Umbilical cord (tissue), 2 donors: ENCODE results near the gene ZMYM4. TPM values are rescaled to one million over a fixed set of nuclear protein-coding genes. Genes with fewer than 3 reads are reported as not detected.
A peak's percentile ranks its signal among the peaks of the same experiment; 100 is the strongest.
"Not testable (repeated sequence)": the region's sequence is repeated elsewhere in the genome, so short reads cannot be mapped to it uniquely, and the experiment has no call there.

Experiments
- DNase-seq: peaks from one replicate; pipeline ENCODE4 v3.0.0-alpha.2; 2015; ENCODE audit warnings: low spot score
- total RNA-seq: library from RNA; depleted of rRNA; stranded (reverse); fragments of >200 nt; gene quantifications from one replicate; pipeline ENCODE4 v1.2.3, GENCODE V29; 2014; ENCODE audit warnings: low replicate concordance; ENCODE audit not compliant: insufficient read depth

The ZMYM4 gene
- total RNA-seq, 1 donor from 2014 or later = 134 TPM

- DNase-seq = no peak
Measured at GRCh38 chr1:35324486-35324885, 56.0 kb downstream of the ZMYM4 start.

GRCh38 chr1:35326246-35326866, 57.8 kb downstream of the ZMYM4 start:
- DNase-seq = no peak

GRCh38 chr1:35331618-35332017, 63.1 kb downstream of the ZMYM4 start:
- DNase-seq = not testable (repeated sequence)

- no peak for DNase-seq
Measured at GRCh38 chr1:35334485-35334884, 66.0 kb downstream of the ZMYM4 start.

DNA sequence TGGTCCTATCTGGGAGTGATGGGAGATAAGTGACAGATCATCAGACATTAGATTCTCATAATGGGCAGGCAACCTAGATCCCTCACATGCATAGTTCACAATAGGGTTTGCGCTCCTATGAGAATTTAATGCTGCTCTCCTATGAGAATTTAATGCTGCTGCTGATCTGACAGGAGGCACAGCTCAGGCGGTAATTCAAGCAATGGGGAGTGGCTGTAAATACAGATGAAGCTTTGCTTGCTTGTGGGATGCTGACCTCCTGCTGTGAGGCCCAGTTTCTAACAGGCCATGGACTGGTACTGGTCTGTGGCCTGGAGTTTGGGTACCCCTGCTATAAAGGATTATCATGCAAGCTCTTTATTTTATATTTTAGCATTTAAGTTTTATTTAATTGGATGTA, 72.0 kb downstream of the ZMYM4 start:
- DNase-seq = no peak

DNA sequence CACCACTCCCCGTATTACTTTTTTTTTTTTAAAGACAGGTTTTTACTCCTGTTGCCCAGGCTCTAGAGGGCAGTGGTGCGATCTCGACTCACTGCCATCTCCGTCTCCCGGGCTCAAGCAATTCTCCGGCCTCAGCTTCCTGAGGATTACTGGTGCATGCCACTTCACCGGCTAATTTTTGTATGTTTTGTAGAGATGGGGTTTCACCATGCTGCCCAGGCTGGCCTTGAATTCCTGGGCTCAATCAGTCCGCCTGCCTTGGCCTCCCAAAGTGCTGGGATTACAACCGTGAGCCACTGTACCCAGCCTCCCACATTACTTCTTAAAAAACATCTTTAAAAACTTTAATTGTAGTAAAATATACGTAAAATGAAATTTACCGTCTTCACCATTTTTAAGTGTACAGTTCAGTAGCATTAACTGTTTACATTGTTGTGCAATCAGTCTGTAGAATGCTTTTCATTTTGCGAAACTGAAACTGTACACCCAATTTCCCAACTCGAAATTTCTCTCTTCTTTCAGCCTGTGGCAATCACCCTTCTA, 77.0 kb downstream of the ZMYM4 start:
- DNase-seq = no peak

GRCh38 chr1:35350872-35351271, 82.4 kb downstream of the ZMYM4 start:
- no peak for DNase-seq

- no peak for DNase-seq
Measured at GRCh38 chr1:35359995-35360394, 91.5 kb downstream of the ZMYM4 start.

DNA sequence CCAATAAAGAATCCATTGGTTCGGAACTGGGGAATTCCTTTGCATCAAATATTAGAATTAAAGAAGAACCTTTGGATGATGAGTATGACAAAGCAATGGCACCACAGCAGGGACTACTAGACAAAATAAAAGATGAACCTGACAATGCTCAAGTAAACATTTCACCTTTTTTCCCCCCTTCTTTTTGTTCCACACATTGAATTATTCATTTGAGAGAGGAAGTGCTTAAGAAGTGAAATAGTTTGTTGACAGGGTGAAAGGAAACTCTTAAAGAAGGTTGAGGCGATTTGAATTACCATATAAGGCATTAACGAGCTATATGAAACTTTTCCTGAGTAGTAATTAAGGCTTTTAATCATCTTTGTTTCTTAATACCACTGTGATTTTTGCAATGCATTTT, 93.1 kb downstream of the ZMYM4 start:
- DNase-seq = no peak

GRCh38 chr1:35364741-35365140, 96.2 kb downstream of the ZMYM4 start:
- no peak for DNase-seq

- DNase-seq = no peak
Measured at GRCh38 chr1:35367914-35368313, 99.4 kb downstream of the ZMYM4 start.

GRCh38 chr1:35369922-35370671, 101.6 kb downstream of the ZMYM4 start:
- DNase-seq = peak; percentile 91

DNA sequence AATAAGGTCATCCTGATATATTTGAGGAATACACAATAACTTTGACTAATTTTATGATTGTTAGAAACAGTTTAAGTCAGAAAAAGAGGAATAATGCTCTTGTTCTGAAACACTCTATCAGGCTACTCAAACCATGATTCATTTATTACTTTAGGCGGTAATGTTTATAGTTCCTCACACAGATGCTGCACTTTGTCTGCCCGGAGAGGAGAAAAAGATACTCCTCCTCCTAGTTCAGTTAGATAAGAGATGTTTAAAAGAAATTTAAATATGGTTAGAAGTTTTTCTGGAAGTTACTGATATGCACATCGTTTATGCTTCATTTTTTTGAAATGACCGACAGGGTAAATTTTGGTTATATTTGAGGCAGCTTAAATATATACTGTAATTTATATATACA, 103.0 kb downstream of the ZMYM4 start:
- DNase-seq = no peak

GRCh38 chr1:35377555-35377954, 109.0 kb downstream of the ZMYM4 start:
- no peak for DNase-seq

GRCh38 chr1:35379317-35380000, 111.0 kb downstream of the ZMYM4 start:
- no peak for DNase-seq

- DNase-seq = not testable (repeated sequence)
Measured at GRCh38 chr1:35380111-35380510, 111.6 kb downstream of the ZMYM4 start.

DNA sequence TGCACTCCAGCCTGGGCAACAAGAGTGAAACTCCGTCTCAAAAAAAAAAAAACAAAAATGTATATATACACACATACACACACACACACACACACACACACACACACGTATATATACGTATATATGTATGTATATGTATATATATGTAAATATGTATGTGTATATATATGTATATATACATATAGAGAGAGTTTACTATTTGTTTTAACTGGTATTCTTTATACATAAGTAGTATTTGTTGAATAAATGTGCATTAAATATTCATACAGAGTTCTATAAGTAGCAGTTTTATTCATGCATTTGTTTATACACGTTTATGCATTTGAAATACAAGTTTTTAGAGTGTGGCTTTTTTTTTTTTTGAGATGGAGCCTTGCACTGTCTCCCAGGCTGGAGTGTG, 113.6 kb downstream of the ZMYM4 start:
- DNase-seq = no peak

GRCh38 chr1:35386290-35386689, 117.8 kb downstream of the ZMYM4 start:
- DNase-seq = no peak

- DNase-seq = no peak
Measured at GRCh38 chr1:35386959-35387358, 118.5 kb downstream of the ZMYM4 start.

DNA sequence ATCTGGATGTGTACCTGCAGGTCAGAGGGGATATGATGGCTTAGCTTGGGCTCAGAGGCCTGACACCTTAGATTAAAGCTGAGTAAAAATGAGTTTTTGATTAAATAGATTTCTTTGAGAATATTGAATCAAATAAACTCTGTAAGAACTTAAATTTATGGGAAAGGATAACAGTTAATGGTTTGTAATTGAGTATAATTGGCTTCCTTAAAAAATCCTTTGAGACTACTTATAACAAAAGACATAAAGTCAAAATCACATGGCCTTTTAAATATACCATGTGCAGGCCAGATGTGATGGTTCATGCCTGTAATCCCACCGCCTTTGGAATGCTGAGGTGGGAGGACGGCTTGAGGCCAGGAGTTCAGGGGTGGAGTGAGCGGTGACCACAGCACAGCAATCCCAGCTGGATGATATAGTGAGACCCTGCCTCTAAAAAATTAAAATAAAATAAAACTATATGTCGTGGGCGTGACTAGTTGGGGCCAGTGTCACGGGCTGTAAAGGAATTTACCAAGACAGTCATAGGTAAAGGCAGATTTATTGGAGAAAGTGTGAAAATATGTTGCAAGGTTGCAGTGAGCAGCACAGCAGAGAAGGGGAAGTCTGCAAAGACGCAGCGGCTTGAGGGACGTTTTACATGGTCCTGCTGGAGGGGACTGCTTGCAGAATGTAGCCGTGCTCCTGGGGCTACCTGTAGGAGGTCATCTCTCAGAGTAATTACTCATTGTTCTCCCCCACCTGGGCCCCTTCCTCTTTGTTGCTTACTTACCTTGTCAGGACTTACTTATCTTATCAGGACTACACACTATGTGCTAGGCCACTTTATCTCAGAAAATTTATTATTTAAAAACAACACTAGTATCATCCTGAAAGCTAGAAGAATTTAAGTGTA, 122.3 kb downstream of the ZMYM4 start:
- no peak for DNase-seq

DNA sequence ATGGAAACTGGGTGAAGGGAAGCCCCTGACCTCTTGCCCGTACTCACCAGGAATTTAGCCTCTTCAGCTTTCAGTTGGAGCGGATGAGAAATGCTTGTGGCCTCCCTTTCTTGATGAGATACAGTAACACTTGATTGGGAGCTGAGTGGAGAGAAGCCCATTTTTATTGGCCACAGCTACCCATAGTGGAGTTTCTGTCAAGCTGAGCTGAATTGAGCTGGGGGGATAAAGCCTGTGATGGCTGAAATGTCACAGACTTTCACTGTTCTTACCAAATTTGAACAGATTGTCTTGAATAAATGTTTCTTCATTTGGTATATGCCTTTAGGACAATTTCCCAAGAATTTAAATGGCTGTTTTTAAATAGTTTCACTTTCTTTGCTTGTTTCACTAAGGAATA, 125.9 kb downstream of the ZMYM4 start:
- no peak for DNase-seq

- DNase-seq = no peak
Measured at GRCh38 chr1:35398739-35399138, 130.2 kb downstream of the ZMYM4 start.
